HEK293T (cell line): ENCODE results near the gene STEAP2.

Experiments
- ARNT ChIP-seq: fragments of 450-650 bp; IDR thresholded peaks from 2 replicates; pipeline ENCODE4 v1.6.1; 2017; ENCODE audit warnings: mild to moderate bottlenecking
- BHLHE40 ChIP-seq: fragments of 450-650 bp; IDR thresholded peaks from 2 replicates; pipeline ENCODE4 v1.6.1; 2016; ENCODE audit warnings: mild to moderate bottlenecking, moderate library complexity, borderline replicate concordance
- CTBP1 ChIP-seq: fragments of 450-650 bp; IDR thresholded peaks from 2 replicates; pipeline ENCODE4 v1.6.1; 2016; ENCODE audit warnings: borderline replicate concordance
- ELF4 ChIP-seq: fragments of 450-650 bp; IDR thresholded peaks from 2 replicates; pipeline ENCODE4 v1.6.1; 2017; ENCODE audit warnings: antibody characterized with exemption
- FOXA1 ChIP-seq: fragments of 450-650 bp; IDR thresholded peaks from 2 replicates; pipeline ENCODE4 v1.6.1; 2016; ENCODE audit warnings: mild to moderate bottlenecking
- FOXK2 ChIP-seq: fragments of 450-650 bp; IDR thresholded peaks from 2 replicates; pipeline ENCODE4 v1.6.1; 2016; ENCODE audit warnings: mild to moderate bottlenecking
- FOXM1 ChIP-seq: fragments of 450-650 bp; IDR thresholded peaks from 2 replicates; pipeline ENCODE4 v1.6.1; 2017; ENCODE audit warnings: mild to moderate bottlenecking, borderline replicate concordance
- HDGF ChIP-seq: fragments of 450-650 bp; IDR thresholded peaks from 2 replicates; pipeline ENCODE4 v1.6.1; 2017; ENCODE audit warnings: antibody characterized with exemption, borderline replicate concordance
- LEF1 ChIP-seq: fragments of 450-650 bp; IDR thresholded peaks from 2 replicates; pipeline ENCODE4 v1.6.1; 2017; ENCODE audit warnings: mild to moderate bottlenecking, borderline replicate concordance
- NFRKB ChIP-seq: fragments of 450-650 bp; IDR thresholded peaks from 2 replicates; pipeline ENCODE4 v1.6.1; 2016; ENCODE audit warnings: mild to moderate bottlenecking, moderate library complexity
- SP1 ChIP-seq: fragments of 450-650 bp; IDR thresholded peaks from 2 replicates; pipeline ENCODE4 v1.6.1; 2017
- TARDBP ChIP-seq: fragments of 450-650 bp; IDR thresholded peaks from 2 replicates; pipeline ENCODE4 v1.6.1; 2016
- ZNF384 ChIP-seq: fragments of 450-650 bp; IDR thresholded peaks from 2 replicates; pipeline ENCODE4 v1.6.1; 2016
- TF ChIP-seq, protein P1 (sequence below): fragments of 450-650 bp; IDR thresholded peaks from 2 replicates; pipeline ENCODE4 v1.6.1; 2016

DNA sequence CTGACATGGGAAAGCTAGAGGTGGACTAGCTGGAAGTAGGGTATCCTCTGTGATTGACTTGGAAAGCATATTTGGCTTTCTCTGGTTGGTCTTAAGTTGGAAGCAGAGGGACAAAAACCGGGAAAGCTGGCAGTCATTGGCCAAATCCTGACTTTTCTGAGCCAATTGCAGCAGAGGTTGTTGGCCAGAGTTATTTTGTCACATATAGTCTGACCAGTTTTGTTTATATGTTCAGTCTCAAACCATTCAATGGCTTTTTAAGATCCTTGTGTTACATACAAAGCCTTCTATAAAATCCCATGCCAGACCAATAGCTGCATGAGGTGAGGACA, 39.7 kb downstream of the STEAP2 start:
- TF ChIP-seq FOXA1 (no peak), SP1 (no peak), ZNF384 (no peak), ARNT (no peak), HDGF (no peak), ELF4 (no peak), FOXM1 (no peak), NFRKB (no peak), TARDBP (no peak), FOXK2 (no peak), CTBP1 (no peak), BHLHE40 (no peak), LEF1 (no peak)
- TF ChIP-seq, protein P1, sequence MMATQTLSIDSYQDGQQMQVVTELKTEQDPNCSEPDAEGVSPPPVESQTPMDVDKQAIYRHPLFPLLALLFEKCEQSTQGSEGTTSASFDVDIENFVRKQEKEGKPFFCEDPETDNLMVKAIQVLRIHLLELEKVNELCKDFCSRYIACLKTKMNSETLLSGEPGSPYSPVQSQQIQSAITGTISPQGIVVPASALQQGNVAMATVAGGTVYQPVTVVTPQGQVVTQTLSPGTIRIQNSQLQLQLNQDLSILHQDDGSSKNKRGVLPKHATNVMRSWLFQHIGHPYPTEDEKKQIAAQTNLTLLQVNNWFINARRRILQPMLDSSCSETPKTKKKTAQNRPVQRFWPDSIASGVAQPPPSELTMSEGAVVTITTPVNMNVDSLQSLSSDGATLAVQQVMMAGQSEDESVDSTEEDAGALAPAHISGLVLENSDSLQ: no peak
